HG02943 (cell line): ENCODE results near the gene CD83.
"Not testable (repeated sequence)": the region's sequence is repeated elsewhere in the genome, so short reads cannot be mapped to it uniquely, and the experiment has no call there.

Experiments
- ATAC-seq: cut with Tn5 transposase; IDR thresholded peaks from one replicate; pipeline ENCODE4 v1.9.1; 2021; ENCODE audit warnings: mild to moderate bottlenecking, low read depth, moderate library complexity; ENCODE audit not compliant: unreplicated experiment

Gene CD83, protein sequence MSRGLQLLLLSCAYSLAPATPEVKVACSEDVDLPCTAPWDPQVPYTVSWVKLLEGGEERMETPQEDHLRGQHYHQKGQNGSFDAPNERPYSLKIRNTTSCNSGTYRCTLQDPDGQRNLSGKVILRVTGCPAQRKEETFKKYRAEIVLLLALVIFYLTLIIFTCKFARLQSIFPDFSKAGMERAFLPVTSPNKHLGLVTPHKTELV

DNA sequence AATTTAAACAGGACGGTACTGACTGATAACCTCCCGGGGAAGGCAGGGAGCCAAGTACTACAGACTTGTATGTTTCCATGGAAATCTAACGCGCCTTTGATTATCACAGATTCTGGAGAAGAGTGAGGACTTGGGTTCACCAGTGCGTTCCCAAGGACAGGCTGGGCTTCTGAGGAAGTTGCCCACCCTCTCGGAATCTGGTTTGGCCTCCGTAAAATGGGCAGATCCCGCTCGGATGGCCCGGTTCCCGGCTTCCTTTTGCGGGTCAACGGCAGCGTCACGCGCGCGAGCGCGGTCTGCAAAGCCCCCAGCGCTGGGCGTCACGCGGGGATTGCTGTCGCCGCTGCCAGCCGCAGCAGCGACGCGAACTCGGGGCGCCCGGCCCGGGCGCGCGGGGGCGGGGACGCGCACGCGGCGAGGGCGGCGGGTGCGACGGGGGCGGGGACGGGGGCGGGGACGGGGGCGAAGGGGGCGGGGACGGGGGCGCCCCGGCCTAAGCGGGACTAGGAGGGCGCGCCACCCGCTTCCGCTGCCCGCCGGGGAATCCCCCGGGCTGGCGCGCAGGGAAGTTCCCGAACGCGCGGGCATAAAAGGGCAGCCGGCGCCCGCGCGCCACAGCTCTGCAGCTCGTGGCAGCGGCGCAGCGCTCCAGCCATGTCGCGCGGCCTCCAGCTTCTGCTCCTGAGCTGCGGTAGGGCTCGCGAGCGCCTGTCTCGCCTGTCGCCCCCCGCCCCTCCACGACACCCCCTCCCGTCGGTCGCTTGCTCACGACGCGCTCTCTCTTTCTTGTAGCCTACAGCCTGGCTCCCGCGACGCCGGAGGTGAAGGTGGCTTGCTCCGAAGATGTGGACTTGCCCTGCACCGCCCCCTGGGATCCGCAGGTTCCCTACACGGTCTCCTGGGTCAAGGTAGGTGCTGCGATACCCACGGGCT, at the start of gene CD83:
CD83 (plus strand) TSS at position 615 of the 933 bp plus-strand sequence; CDS start at position 655, 40 bp downstream.
- peak; percentile 62 for ATAC-seq

DNA sequence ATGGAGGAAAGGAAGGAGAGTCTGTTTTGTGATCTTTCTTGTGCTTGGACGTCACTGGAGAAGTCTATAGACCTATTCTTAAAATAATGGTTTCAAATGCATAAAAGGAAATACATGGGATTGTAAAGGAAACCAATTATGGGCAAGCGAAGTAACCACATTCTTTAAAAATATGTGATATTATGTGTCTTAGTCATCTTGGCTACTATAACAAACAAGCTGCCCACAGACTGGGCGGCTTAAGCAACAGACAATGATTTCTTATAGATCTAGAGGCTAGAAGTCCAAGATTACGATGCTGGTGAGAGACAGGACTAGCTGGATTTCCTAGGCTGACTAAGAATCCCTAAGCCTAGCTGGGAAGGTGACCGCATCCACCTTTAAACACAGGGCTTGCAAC, 49.4 kb upstream of the CD83 start:
- ATAC-seq = no peak

DNA sequence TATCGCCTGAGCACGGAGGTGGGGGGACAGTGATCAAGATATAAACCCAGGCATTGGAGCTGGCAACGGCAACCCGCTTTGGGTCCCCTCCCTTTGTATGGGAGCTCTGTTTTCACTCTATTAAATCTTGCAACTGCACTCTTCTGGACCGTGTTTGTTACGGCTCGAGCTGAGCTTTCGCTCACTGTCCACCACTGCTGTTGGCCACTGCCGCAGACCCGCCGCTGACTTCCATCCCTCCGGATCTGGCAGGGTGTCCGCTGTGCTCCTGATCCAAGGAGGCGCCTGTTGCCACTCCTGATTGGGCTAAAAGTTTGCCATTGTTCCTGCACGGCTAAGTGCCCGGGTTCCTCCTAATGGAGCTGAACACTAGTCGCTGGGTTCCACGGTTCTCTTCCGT, 48.9 kb upstream of the CD83 start:
- ATAC-seq = no peak

DNA sequence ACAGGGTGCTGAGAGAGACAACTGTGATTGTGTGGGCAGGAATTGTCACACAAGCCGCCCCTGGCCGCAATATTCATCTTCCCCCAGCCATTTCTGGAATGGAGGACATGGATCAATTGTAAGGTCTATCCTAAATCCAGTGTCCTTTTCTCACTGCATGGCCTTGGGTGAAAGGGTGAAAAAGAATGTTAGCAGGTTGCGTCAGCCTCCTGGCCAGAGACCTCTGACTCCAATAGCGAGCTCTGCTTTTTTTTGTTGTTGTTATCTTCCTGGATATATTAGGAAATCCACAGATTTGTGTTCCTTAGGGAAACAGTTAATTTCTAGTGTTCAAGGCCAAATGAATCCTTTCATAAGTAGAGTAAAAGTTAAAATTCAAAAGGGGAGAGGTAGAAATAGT, 47.1 kb upstream of the CD83 start:
- no peak for ATAC-seq

DNA sequence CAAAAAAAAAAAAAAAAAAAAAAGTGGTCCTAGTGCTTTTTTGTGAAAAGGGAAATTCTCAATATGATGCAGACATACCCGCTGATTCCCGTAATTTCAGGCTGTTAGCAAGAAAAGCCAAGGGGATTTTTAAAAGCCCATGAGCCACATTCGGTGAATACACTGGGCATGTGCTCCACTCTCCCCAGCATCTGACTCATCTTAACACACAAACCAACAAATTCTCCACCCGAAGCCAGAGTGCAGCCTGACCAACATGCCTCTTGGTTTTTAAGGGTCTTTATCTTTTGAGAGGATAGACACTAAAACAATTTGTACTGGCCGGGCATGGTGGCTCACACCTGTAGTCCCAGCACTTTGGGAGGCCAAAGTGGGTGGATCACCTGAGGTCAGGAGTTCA, 45.5 kb upstream of the CD83 start:
- ATAC-seq = no peak

DNA sequence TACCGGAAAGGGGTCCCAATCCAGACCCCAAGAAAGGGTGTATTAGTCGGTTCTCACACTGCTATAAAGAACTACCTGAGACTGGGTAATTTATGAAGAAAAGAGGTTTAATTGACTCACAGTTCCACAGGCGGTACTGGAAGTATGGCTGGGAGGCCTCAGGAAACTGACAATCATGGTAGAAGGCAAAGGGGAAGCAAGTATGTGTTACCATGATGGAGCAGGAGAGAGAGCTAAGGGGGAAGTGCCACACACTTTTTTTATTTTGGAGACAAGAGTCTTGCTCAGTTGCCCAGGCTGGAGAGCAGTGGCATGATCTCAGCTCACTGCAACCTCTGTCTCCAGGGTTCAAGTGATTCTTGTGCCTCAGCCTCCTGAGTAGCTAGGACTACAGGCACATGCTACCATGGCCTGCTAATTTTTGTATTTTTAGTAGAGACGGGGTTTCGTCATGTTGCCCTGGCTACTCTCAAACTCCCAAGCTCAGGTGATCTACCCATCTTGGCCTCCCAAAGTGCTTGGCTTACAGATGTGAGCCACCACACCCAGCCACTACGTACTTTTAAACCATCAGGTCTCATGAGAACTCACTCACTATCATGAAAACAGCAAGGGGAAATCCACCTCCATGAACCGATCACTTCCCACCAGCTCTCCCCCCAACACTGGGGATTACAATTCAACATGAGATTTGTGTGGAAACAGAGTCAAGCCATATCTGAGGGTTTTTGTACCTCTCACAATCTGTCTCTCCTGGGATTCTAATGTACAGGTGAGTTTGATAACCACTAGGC, 43.8 kb upstream of the CD83 start:
- not testable (repeated sequence) for ATAC-seq

DNA sequence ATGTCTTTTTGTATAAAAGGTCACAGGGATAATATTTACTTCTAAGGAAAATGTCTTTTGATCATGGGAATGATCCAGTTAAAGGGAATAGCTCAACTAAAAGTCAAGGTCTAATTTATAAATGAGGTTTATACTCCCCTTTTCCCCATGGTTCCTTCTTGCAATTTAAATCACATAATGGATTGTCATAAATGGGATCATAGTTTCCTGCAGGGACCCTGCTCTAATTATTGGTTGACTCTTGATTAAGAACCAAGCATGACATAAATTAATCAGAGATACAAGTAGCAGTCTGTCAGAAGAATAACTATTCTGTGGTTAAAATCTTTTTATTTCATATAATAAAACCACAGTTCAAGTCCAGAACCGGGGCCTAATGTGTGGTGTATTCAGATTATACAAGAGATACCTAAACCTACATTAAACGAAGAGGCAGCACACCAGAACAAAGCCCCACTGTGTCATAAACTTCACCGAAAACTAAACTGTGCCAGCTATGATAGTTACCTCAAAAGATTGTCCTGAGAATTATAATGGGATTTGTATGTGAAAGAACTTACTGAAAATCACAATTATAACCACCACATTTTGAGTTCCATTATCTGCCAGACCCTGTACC, 43.0 kb upstream of the CD83 start:
- ATAC-seq = peak; percentile 16

DNA sequence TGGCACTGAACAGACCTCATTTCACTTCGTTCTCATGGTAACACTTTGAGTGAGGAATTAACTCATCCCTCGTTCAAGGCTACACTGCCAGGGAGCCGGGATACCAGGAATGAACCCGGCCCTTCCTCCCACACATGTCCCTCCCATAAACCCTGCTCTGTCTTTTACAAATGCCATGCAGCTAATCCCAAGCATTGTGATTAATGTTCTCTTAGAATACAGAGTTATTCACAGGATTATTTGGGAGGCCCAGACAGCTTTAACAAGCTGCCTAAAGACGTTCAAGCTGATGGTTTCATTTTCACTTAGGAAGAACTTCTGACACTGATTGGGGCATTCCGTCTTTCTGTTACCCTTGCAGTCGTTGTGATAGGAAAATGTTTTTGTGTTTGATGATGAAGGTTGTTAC, 42.5 kb upstream of the CD83 start:
- ATAC-seq = peak; percentile 65

DNA sequence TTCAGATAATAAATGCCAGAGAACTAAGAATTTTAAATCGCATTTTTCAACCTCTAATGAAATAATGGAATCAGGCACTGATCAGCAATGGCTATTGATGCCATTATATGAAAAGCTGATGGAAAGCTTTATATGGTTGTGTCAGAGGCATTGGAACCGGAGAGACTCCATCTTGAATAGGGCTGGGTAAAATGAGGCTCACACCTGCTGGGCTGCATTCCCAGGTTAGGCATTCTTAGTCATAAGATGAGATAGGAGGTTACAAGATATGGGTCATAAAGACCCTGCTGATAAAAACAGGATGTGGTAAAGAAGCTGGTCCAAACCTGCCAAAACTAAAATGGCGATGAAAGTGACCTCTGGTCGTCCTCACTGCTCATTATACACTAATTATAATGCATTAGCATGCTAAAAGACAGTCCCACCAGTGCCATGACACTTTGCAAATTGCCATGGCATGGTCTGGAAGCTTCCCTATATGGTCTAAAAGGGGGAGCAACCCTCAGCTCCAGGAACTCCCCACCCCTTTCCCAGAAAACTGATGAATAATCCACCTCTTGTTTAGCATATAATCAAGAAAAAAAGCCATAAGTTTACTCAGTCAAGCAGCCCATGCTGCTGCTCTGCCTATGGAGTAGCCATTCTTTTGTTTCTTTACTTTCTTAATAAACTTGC, 40.2 kb upstream of the CD83 start:
- ATAC-seq = no peak

DNA sequence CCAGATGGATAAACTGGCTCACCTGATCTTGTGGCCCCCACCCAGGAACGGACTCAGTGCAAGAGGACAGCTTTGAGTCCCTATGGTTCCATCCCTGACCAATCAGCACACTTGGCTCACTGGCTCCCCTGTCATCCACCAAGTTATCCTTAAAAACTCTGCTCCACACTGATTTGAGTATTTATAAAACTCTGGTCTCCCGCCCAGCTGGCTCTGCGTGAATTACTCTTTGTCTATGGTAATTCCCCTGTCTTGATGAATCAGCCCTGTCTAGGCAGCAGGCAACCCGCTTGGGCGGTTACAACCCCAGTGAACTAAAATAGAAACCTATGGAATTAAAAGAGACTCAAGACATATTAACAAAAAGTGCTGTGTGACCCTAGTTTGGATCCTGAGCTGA, 38.1 kb upstream of the CD83 start:
- ATAC-seq = no peak

DNA sequence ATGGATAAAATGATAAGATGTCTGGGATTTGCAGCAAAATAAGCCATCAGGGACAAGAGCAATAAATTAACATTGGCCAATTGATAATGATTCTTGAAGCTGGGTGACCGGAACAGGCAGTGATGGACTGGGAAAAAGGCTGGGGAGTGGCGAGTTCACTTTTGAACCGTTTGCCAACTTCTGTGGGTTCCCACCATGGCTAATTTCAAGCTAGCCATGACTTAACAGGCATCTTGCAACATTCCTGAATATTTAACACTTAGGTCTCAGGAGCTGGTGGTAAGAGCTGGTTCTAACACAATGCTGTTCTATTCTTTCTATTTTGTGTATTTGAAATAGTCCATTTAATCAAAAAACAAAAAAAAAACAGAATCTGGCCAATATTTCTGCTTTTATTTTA, 37.6 kb upstream of the CD83 start:
- no peak for ATAC-seq

DNA sequence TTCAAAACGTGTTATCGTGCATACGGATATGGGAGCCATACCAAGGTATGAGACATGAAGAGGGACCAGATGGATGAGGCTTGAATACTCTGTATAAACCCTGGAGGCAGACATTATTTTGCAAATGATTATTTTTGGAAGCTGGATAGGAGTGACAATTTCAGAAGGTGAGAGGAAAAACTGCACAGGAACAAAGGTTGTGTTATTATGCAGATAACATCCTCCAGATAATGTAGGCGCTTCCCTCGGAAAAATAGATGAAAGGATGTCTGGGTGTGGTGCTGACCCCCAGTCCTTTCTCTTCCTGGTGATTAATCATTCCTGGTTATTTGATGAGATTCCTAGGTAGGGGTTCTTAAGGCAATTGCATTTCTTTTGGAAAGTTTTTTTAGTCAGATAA, 36.4 kb upstream of the CD83 start:
- no peak for ATAC-seq

DNA sequence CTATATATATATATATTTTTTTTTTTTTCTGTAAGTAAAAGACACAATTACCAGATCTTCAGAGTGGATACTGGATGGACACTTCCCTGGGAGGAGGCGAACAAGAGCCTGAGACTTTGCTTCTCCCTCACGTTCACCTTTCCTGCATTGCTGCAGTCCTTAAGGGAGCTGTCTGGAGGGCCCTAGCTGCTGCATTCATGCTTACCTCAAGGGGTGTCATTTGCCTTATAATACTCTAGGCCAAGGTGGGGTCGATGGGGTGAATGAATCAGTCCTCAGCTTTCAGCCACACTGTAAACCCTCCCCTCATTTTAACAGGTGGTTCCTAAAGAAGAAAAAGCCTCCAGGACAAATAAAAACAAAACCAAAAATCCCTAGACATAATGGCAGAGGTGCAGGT, 34.8 kb upstream of the CD83 start:
- no peak for ATAC-seq

DNA sequence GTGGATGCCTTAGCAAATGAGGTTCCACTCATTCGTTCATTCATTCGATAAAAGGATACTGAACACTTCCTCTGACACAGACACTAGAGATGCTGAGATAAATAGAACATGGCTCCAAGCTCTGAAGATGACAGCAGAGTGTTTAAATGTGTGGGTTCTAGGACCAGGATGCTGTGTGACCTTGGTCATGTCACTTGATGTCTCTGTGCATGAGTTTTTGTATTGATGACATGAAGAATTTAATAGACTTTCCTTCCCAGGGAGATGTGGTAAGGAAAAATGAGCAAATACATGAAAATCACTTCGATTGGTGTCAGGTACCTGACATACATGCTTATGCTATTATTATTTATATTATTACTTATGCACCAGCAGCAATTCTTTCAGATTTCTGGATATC, 34.3 kb upstream of the CD83 start:
- no peak for ATAC-seq

DNA sequence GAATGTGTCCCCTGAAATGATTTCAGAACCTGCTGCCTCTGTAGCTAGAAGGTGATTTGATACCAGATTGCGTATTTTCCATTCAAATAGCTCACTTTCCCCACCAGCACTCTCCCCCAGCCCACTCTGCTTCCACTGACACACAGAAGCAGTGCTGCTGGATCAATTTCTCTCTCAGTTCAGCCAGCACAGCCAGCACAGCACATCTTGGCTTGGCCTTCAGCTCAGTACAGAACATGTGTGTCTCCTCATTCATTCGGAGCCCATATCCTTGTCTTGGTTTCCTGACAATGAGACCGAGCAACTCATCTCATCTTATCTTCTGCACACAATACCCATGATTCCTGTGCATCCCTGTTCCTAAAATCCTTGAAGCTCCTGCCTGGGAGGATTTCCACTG, 33.8 kb upstream of the CD83 start:
- no peak for ATAC-seq

DNA sequence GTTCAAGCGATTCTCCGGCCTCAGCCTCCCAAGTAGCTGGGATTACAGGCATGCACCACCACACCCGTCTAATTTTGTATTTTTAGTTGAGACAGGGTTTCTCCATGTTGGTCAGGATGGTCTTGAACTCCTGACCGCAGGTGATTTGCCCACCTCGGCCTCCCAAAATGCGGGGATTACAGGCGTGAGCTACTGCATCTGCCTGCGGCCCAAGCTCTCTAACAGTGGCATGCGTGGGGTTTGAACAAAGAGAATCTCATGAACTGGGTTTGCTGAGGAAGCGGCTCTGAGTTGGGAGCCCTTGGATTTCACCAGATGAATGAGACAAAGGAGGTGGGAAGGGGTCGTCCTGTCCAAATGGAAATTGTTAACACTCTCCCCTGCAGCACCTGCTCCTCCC, 33.2 kb upstream of the CD83 start:
- ATAC-seq = no peak

DNA sequence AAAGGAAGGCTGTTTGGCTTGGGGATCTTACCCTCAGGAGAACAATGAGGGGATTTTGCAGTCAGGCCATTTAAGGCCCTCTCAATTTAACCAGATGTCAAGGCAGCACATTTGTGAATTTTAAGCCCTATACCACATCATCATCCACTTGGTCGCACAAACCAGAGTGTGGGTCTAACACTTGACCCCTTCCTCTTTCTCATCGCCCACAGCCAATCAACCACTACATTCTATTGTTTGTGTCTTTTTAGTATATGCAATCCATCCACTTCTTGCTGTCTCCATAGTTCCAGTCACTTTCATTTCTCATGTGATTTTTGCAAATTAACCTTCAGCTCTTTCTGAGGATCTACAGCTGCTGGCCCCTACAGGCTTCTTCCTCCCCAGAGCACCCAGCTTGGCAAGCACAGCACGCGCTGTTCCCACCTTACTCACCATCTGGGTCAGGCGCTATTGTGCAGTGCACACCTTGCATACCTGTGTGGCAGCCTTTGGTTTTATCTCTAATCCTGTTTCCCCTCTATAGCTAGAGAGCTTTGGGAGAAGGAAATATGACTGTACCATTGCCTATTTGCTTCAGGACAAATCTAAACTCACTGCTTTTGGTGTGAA, 32.3 kb upstream of the CD83 start:
- ATAC-seq = no peak

DNA sequence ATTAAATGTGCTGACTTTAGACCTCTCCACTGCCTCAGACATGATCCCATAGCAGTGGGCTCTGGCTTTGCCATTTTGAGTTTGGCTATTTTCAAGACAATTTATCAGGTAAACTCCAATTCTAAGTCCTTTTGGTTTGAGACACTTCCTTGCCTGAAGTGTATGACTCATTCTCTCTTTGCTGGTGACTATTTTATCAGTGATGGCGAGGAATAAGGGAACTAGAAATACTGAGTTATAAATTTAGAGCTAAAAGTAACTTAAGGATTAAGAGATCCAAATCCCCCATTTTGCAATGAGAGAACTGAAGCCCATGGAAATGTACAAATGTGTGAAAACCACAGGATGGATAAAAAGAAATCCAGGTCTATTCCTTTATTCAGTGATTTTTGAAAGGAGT, 30.9 kb upstream of the CD83 start:
- no peak for ATAC-seq

DNA sequence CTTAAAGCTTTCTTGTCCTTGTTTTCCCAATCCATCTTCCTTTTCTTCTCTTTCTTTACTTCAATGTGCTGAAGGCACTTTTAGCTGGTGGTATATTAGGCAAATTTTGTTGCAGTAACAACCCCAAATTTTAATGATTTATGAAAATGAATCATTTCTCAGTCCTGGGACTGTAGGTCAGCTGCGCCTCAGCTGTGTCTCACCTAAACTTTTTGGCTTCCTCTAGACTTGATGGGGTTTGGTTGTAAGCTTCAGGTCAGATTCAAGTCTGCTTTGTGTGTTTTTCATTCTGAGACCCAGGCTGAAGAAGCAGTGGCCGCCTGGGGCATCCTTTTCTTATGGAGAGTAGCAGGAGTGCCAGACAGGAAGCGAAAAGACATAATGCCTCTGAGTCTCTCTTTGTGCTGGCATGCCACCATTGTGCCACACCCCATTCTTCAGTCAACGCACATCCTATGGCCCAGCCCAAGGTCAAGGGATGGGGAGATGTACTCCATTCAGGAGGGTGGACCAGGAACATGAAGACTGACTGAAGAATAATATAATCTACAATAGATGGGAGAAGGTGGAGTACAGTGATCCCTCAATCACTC, 28.9 kb upstream of the CD83 start:
- no peak for ATAC-seq
